GM12878 (cell line): ENCODE results near the gene CARD11. TPM values are rescaled to one million over a fixed set of nuclear protein-coding genes. Genes with fewer than 3 reads are reported as not detected.

Experiments used
- CHD2 ChIP-seq: IDR thresholded peaks from 2 replicates; pipeline ENCODE4 v1.6.1; 2011; ENCODE audit warnings: low read depth, low read length, improper control_type of control experiment, borderline replicate concordance
- E2F4 ChIP-seq: IDR thresholded peaks from 2 replicates; pipeline ENCODE4 v1.6.1; 2012; ENCODE audit warnings: low read depth, low read length, improper control_type of control experiment
- ETV6 ChIP-seq, 2 experiments: fragments of 450-650 bp in 1 of 2; IDR thresholded peaks in 1 of 2; conservative IDR thresholded peaks in 1 of 2; 2 replicates each; pipeline ENCODE4 v1.6.1; 2014; ENCODE audit warnings: antibody characterized with exemption in 1 of 2, borderline replicate concordance in 1 of 2, low read depth in 1 of 2, mild to moderate bottlenecking in 1 of 2, moderate library complexity in 1 of 2
- FOXK2 ChIP-seq: fragments of 450-650 bp; IDR thresholded peaks from 2 replicates; pipeline ENCODE4 v1.6.1; 2017; ENCODE audit warnings: mild to moderate bottlenecking, moderate library complexity
- JUND ChIP-seq: IDR thresholded peaks from 2 replicates; pipeline ENCODE4 v1.6.1; 2012; ENCODE audit warnings: low read depth, mild to moderate bottlenecking, low read length, improper control_type of control experiment, moderate library complexity
- MEF2B ChIP-seq: fragments of 450-650 bp; IDR thresholded peaks from 2 replicates; pipeline ENCODE4 v1.6.1; 2018; ENCODE audit warnings: mild to moderate bottlenecking, moderate library complexity; ENCODE audit not compliant: partially characterized antibody, poor library complexity, severe bottlenecking
- MTA2 ChIP-seq: fragments of 450-650 bp; IDR thresholded peaks from 2 replicates; pipeline ENCODE4 v1.6.1; 2016; ENCODE audit warnings: low read depth, mild to moderate bottlenecking, moderate library complexity
- NFIC ChIP-seq: IDR thresholded peaks from 2 replicates; pipeline ENCODE4 v1.6.1; 2012; ENCODE audit warnings: low read depth, mild to moderate bottlenecking, inconsistent platforms, low read length, moderate library complexity
- NR2C2 ChIP-seq: IDR thresholded peaks from 2 replicates; pipeline ENCODE4 v1.6.1; 2011; ENCODE audit warnings: borderline replicate concordance, low read depth; ENCODE audit not compliant: control insufficient read depth, insufficient read length
- POU2F2 ChIP-seq: IDR thresholded peaks from 3 replicates; pipeline ENCODE4 v1.6.1; 2011; ENCODE audit warnings: low read depth, mild to moderate bottlenecking, low read length, borderline replicate concordance
- RAD21 ChIP-seq: IDR thresholded peaks from 2 replicates; pipeline ENCODE4 v1.6.1; 2011; ENCODE audit warnings: mild to moderate bottlenecking, low read depth, low read length, moderate library complexity; ENCODE audit not compliant: insufficient read depth
- REST ChIP-seq: IDR thresholded peaks from 2 replicates; pipeline ENCODE4 v1.6.1; 2012; ENCODE audit warnings: mild to moderate bottlenecking, low read depth, low read length
- SMARCA5 ChIP-seq: fragments of 450-650 bp; IDR thresholded peaks from 2 replicates; pipeline ENCODE4 v1.6.1; 2017; ENCODE audit warnings: mild to moderate bottlenecking
- SREBF2 ChIP-seq: IDR thresholded peaks from 2 replicates; pipeline ENCODE4 v1.6.1; 2012; ENCODE audit warnings: mild to moderate bottlenecking, low read length
- STAT3 ChIP-seq: IDR thresholded peaks from 2 replicates; pipeline ENCODE4 v1.6.1; 2011; ENCODE audit warnings: low read depth, low read length, improper control_type of control experiment
- TARDBP ChIP-seq: IDR thresholded peaks from 2 replicates; pipeline ENCODE4 v1.6.1; 2016; ENCODE audit warnings: borderline replicate concordance
- TCF7 ChIP-seq: IDR thresholded peaks from 2 replicates; pipeline ENCODE4 v1.6.1; 2014; ENCODE audit warnings: antibody characterized with exemption, borderline replicate concordance
- ZBTB4 ChIP-seq: fragments of 450-650 bp; formaldehyde crosslinking; IDR thresholded peaks from 2 replicates; pipeline ENCODE4 v1.4.0; 2022; ENCODE audit warnings: mild to moderate bottlenecking, moderate library complexity
- ZNF217 ChIP-seq: fragments of 450-650 bp; IDR thresholded peaks from 2 replicates; pipeline ENCODE4 v1.6.1; 2017; ENCODE audit warnings: antibody characterized with exemption, mild to moderate bottlenecking
- ZZZ3 ChIP-seq: IDR thresholded peaks from 2 replicates; pipeline ENCODE4 v1.6.1; 2011; ENCODE audit warnings: low read depth; ENCODE audit not compliant: control insufficient read depth, insufficient read length
- polyA plus RNA-seq, 11 experiments: library from polyadenylated mRNA; depleted of rRNA in 4 of 11; unstranded in 6 of 11; stranded (reverse) in 5 of 11; fragments of >200 nt; fragmentation: Nextera tagmentation in 4 of 11; fragmentation: Illumina TruSeq in 1 of 11; extraction: Ambion mirVana in 4 of 11; extraction: Trizol in 1 of 11; gene quantifications; 1 replicate in 1 of 11; 2 replicates in 10 of 11; pipeline versions ENCODE4 v1.2.1 to v1.2.3, GENCODE V29; 2011 to 2016; ENCODE audit warnings: inconsistent platforms in 2 of 11, missing spikeins in 2 of 11, low read depth in 1 of 11
- total RNA-seq, 4 experiments: library from RNA; depleted of rRNA in 3 of 4; stranded (reverse); fragments of >200 nt in 3 of 4; fragmentation: Illumina TruSeq in 1 of 4; extraction: Trizol in 1 of 4; gene quantifications; 2 replicates each; pipeline versions ENCODE4 v1.2.1 to v1.2.3, GENCODE V29; 2013 to 2021
- TF ChIP-seq, protein P1 (sequence below): IDR thresholded peaks from 2 replicates; pipeline ENCODE4 v1.6.1; 2011; ENCODE audit warnings: low read depth, low read length, improper control_type of control experiment, borderline replicate concordance

The CARD11 gene
- total and polyA plus RNA-seq, 10 of the 15 experiments (the other 5 are each of a cell fraction or from before 2014, with no cell fraction given), result 0.27 to 72.0 (median 28.4) TPM

GRCh38 chr7:2971914-2972834 is 71.5 kb downstream of the CARD11 start (continued):
- TF ChIP-seq SMARCA5, result peak; percentile 63; the same call in 1 of the 2 replicates
- TF ChIP-seq STAT3, result no peak
- no peak for TF ChIP-seq MTA2
- no peak for TF ChIP-seq JUND
- no peak for TF ChIP-seq REST
- TF ChIP-seq TARDBP, result no peak
- no peak for TF ChIP-seq FOXK2
- no peak; the same call in 2 of the 3 replicates for TF ChIP-seq POU2F2
- TF ChIP-seq TCF7, result no peak
- no peak for TF ChIP-seq ZBTB4 (CRISPR knock-in tag)
- peak; percentile 25; the same call in 1 of the 2 replicates for TF ChIP-seq NFIC
- no peak for TF ChIP-seq ZNF217
- TF ChIP-seq SREBF2, result no peak
- no peak for TF ChIP-seq ZZZ3
- peak; percentile 41 for TF ChIP-seq MEF2B
- TF ChIP-seq CHD2, result 0 out of 2 replicates have a peak, but pooled peaks have one; percentile 22
- TF ChIP-seq, protein P1, sequence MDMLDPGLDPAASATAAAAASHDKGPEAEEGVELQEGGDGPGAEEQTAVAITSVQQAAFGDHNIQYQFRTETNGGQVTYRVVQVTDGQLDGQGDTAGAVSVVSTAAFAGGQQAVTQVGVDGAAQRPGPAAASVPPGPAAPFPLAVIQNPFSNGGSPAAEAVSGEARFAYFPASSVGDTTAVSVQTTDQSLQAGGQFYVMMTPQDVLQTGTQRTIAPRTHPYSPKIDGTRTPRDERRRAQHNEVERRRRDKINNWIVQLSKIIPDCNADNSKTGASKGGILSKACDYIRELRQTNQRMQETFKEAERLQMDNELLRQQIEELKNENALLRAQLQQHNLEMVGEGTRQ, result no peak
- TF ChIP-seq E2F4, result no peak
- no peak for TF ChIP-seq RAD21
- no peak for TF ChIP-seq NR2C2
- 0 out of 4 replicates have a peak, but pooled peaks of 1 of the 2 experiments have one; percentile 43 for TF ChIP-seq ETV6 (conservative IDR thresholded peaks at IDR 0.05 in 1 of 2, IDR thresholded peaks at IDR 0.05 in 1 of 2; ENCODE audit: borderline replicate concordance in 1 of 2, low read depth in 1 of 2)
